ENCODE measurements around the gene YIF1A.
"Not testable (repeated sequence)": the region's sequence is repeated elsewhere in the genome, so short reads cannot be mapped to it uniquely, and the experiment has no call there.

YIF1A gene

DNA sequence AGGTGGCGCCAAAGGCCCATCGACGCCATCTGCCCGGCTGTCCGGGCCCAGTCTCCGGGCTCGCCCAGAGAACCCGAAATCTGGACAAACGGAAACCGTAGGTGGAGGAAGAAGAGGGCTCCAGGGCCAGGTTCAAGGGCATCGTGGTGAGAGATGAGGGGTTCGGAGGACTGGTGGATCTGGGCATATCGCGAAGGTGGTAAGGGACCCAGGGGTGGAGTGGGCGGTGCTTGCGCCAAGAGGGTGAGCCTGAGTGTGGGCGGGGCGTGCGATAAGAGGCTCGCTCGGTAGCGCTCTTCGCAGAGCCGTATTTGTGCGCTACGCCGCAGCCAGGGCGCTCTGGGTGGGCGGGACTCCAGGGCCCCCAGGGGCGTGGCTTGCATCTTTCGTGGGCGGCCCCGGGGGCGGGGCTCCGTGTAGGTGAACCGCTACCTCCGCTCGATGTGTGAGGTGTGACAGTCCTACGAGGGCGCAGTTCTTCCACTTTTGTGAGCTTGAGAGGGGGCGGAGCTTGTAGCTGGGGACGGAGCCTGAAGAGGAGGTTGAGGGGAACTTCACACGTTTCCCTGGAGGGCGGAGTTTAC lies 23.1 kb upstream of the YIF1A start:
- peak; percentile 90 for DNase-seq (ENCODE audit: low spot score)

DNA sequence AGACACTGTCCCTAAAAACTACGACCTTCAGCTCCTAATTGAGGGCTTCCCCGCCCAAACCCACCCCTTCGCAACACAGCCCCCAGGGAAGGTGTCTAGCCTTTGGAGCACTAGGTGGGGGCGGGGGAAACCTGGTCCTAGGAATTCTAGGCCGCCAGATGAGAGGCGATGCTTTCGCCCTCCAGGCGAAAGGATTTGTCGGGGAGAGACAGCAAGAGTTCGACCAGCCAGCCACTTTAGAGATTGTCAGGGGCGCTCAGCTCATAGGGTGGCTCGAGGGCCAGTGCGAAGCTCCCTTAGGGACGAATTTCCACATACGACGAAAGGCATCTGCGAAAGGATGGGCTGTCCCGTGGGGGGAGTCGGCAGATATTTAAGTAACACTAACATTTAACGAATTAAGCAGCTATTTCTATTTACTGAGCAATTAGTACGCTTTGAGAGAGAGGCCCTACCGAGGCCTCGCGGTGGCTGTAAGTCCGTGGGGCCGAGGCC lies 22.6 kb upstream of the YIF1A start:
- no peak for DNase-seq (ENCODE audit: low spot score)

DNA sequence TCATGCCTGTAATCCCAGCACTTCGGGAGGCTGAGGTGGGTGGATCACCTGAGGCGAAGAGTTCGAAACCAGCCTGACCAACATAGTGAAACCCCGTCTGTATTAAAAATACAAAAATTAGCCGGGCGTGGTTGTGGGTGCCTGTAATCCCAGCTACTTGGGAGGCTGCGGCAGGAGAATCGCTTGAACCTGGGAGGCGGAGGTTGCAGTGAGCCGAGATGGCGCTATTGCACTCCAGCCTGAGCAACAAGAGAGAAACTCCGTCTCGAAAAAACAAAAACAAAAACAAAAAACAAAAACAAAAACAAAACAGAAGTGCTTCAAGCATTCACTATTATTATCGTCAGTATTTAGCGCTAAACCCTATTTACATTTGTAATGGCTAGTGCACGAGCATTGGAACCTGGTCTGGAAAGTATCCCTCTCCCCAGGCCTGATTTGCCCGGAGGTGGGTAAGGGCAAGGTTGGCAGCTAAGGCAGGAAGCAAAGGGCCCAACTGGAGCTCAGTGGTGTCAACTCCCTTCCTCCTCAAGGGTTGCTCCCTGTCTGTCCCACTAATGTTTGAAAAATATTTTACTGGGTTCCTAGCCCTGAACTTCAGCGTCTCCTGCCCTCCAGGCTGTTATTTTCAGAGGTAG lies 22.0 kb upstream of the YIF1A start:
- not testable (repeated sequence) for DNase-seq (ENCODE audit: low spot score)

DNA sequence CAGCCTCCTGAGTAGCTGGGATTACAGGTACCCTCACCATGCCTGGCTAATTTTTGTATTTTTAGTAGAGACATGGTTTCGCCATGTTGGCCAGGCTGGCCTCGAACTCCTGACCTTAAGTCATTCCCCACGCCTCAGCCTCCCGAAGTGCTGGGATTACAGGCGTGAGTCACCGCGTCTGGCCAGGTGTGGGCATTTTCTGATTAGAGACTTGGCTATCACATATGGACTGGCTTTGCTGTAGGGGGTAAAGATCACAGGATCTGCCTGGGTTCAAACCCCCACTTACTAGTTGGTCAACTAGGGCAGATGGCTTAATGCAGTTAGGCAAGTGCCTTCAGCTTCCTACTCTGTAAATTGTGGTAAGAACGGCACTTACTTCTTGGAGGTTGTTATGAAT lies 21.4 kb upstream of the YIF1A start:
- DNase-seq (ENCODE audit: low spot score), result no peak

DNA sequence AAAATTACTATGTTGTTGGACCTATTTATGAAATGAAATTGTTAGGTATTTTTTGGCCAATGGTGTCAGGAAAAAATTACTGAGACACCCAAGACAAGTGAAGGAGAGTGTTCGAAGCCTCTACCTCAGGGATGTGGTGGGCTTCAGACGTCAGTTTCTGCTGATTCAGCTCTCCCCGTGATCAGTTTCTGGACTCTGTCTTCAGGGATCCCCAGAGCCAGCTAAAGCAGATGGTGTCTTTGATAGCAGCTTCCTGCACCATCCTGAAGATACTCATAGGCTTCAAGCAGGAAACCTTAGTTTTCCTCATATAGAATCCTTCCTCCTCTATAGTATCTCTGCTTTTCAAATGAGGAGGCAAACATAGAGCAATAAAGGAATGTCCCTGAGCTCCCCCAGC lies 20.5 kb upstream of the YIF1A start:
- DNase-seq (ENCODE audit: low spot score), result no peak

DNA sequence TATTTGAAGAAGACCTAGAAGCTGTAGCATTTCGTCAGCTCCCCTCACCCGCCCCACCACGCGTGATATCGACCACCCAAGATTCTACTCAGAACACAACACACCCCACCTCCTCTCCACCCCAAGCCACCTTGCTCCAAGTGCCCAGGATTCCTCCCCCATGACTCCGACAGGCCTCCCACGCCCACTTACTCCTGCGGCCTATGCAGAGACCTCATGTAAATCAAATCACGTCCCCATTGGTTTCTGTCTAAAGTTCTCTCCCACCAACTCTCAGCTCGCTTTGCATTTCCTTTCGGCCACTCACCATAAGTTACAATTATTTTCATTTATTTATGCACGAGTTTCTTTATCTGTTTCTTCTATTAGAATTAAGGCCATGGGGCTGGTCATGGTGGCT lies 13.7 kb upstream of the YIF1A start:
- no peak for DNase-seq (ENCODE audit: low spot score)

DNA sequence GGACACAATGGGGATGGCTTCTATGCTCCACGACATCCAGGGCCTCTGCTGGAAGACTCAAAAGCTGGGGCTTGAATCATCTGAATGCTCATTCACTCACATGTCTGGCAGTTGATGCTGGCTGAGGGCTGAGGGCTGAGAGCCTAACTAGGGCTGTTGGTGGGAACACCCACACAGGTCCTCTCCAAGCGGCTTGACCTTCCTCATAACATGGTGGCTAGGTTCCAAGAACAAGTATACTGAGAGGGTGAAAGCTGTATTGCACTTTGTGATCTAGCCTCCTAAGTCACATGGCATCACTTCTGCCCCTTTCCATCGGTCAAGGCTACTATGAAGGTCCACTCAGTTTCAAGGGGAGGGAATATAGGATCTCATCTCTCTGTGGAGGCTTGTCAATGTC lies 10.2 kb upstream of the YIF1A start:
- no peak for DNase-seq (ENCODE audit: low spot score)

DNA sequence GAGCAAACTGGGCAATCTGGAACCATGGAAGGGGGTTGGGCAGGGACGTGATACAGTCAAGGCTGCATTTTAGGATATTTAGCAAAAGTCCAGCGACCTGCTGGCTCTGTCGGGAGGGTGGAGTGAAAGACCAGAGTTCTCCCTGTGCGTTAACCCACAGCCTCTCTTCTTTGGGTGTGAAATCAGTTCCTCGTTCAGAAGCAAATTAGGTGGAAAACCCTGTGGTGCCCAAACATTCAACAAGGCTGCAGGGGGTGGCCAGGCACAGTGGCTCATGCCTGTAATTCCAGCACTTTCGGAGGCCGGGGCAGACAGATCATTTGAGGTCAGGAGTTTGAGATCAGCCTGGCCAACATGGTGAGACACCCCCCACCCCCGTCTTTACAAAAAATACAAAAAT lies 8.7 kb upstream of the YIF1A start:
- DNase-seq (ENCODE audit: low spot score), result no peak

DNA sequence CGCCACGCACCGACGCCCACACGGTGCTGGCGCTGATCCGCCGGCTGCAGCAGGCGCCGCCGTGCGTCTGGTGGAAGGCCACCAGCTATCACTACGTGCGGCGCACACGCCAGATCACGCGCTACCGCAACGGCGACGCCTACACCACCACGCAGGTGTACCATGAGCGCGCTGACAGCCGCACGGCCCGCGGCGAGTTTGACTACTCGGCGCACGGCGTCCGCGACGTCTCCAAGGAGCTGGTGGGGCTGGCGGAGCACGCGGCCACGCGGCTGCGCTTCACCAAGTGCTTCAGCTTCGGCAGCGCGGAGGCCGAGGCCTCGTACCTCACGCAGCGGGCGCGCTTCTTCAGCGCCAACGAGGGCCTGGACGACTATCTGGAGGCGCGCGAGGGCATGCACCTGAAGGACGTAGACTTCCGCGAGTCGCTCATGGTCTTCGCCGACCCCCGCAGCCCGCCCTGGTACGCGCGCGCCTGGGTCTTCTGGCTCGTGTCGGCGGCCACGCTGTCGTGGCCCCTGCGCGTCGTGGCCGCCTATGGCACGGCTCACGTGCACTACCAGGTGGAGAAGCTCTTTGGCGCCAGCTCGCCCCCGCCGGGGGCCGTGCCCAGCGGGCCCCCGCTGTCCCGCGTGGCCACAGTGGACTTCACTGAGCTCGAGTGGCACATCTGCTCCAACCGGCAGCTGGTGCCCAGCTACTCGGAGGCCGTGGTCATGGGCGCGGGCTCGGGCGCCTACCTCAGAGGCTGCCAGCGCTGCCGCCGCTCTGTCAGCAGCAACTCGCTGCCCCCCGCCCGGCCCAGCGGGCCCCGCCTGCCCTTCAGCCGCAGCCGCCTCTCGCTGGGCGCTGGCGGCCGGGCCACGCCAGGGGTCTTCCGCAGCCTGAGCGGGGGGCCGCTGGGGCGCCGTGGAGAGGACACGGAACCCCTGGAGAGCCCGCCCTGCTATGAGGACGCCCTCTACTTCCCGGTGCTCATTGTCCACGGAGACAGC lies 6.0 kb upstream of the YIF1A start:
- DNase-seq (ENCODE audit: low spot score), result no peak

DNA sequence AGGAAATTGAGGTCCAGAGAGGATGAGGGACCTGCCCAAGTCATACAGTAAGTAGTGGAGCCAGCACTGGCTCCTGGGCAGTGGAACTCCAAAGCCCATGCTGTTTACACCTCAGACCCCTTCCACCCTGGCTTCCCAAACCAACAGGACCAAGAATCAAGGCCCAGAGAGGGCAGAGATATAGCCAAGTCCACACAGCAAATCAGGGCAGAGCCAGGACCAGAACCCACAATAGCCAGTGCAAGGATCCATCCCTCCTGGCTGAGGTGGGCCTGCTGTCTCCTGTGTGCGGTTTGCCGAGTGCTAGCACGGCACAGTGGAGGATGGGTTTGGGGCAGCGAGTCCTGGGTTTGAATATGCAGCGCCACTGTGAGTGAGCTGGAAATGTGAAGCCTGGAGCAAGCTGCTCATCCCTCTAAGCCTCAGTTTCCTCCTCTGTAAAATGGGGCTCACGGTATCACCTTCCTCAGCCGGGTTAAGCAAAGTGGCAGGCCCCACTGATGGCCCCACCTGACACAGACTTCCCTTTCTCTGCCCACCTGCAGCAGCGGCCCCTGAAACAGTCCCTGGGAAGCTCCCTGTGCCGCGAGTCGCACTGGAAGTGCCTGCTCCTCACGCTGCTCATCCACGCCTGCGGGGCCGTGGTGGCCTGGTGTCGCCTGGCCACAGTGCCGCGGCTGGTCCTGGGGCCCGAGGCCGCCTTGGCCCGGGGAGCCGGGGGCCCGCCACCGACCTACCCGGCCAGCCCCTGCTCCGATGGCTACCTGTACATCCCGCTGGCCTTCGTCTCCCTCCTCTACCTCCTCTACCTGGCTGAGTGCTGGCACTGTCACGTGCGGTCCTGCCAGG lies 5.1 kb upstream of the YIF1A start:
- no peak for DNase-seq (ENCODE audit: low spot score)

DNA sequence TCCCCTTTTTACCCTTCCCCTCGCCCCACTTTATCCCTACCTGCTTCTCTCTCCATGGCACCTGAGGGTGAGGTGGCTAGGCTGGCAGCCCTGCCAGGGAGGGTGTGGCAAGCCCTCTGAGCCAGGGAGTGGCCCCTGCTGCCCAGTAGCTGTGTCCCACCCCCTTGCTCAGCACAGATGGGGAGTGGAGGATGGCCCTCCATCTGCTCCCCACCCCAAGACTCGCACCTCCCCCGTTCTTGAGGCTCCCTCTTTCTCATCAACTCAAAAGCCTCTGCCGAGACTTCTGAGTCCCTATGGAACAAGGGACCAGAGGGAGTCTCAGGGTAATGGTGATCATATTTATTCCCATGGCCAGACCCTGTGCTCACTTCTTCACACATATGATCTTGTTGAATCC lies 4.4 kb upstream of the YIF1A start:
- no peak for DNase-seq (ENCODE audit: low spot score)

DNA sequence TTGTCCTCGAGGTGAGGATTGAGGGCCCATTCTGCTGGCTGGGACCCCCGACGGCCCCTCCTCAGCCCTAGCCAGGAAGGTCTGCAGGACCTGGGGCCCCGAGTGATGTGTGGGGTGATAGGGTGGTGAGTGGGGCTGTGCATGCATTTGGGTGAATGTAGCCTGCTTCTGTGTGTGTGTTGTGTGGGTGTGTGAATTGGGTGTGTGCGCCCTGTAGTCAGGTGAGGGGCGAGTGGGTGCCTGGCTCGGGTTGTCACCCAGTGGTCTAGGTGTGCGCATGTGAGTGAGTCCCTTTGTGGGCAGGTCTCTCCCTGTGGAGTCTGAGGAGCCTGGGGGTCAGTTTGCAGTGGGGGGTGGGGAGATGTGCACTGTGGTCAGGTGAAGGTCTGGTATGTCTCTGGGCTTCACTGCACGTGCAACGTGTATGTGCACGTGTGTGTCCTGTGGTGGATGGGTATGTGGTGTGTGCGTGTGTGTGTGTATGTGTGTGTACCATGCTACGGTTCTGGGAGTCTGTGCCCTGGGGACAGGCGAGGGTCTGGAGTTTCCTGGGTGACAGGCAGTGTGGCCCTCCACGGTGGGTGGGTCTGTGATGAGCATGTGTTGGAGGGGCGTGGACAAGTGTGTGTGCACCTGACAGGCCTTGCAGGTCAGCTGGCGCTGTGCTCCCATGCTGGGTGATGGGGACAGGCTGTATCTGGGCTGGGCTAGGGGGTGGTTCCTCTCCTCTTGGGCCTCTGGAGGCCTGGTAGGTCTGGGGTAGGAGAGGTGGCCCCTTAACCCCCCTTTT lies 3.8 kb upstream of the YIF1A start:
- no peak for DNase-seq (ENCODE audit: low spot score)

DNA sequence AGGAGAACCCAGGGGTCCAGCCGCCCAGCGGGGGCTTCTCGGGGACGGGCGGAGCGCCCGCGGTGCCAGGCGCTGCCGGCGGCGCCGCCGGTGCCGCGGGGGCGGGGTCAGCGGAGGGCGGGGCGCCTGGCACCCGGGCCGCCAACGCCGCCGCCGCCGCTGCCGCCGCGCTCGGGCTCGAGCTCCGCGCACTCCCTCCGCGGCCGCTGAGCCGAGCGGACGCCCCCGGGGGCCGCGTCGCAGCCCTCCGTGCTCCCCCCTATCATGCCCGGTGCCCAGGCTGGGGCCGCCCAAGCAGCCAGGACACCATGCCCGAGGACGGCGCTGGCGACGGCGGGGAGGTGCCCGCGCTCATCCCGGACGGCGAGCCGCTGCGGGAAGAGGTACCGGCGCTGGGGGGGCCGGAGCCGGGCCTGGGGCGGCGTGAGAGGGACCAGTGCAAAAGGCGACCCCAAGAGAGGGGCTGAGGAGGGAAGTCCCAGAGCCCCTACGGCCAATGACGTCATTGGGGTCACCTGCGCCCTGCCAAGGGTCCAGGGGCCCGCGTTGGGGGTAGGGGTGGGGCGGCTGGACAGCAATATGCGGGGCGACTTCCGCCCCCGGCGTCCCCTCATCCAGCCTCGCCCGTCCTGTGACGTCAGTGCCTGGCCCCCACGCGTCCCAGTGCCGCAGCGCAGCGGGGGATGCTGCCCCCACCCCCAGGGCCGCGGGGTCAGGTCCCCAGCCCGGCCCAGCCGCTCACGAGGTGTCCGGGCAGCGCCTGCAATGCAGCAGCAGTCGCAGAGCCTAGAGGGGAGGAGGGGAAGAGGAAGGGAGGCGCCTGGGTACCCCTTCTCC lies 3.0 kb upstream of the YIF1A start, which contains the start of gene TMEM151A:
TMEM151A (plus strand) TSS at position 189 of the 837 bp plus-strand sequence; CDS start at position 309, 120 bp downstream.
- DNase-seq (ENCODE audit: low spot score), result peak; percentile 51

DNA sequence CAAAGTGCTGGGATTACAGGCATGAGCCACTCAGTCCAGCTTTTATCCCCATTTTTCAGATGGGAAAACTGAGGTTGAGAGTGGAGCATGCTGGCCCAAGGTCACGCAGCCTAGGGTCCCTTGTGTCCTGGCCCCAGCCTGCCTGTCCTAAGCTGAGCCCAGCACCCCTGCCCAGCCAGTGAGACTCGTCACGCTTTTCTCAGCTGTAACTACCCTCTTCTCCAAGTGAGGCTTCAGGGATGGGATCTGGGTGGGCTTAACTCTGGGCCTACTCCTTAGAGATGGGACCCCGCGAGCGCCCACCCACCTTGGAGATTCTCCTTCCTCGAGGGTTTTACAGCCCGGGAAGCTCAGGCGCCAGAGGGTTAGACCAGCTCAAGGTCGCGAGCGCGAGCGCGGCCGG lies 2.4 kb upstream of the YIF1A start:
- DNase-seq (ENCODE audit: low spot score), result no peak

DNA sequence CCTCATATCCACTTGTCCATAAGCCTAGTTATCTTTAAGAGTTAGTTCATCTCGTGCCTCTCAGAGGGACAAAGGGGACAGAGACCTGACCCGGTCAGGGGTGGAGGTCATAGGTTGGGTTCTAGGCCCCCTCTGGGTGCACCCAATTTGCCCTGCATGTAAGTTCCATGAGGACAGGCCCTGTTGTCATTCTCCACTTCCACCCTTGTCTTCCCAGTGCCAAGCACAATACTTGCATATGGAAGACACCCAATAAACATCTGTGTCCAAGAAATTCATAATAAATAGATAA lies 1.3 kb upstream of the YIF1A start:
- no peak for DNase-seq (ENCODE audit: low spot score)

DNA sequence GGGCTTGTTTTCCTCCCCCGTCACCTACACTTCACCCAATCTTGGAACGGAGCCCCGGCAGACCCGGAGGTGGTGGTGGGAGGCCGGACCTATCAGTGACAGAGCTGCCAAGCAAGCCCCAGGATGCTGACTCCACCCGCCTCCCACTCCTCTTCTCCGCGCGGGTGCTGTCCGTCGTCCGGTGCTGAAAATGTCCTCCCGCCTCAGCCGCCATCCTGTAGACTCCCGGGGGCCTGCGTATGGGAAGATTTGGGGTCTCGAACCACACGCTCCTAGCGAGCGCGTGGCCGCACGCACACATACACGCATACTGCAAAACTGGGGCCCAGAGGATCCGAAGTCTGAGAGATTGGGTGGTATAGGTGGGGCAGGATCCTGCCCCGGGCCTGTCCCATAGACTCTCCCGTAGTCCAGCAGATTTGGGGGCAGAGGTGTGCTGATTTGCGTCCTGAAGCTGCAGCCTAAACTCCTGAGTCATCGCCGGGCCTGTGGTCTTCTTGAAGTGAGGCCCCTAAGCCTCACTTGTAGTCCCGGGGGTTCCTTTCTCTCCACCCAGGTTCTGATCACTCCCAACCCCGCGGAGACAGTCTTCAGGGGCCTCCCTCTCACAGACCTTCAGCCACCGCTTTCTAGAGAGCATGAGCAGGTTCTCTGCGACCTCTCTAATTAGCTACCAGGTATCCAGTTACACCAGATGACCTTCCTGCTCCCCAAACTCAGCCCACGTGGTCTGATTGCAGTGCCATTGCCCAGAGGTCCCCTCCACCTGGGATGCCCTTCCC lies 796 bp upstream of the YIF1A start:
- DNase-seq (ENCODE audit: low spot score), result peak; percentile 74

DNA sequence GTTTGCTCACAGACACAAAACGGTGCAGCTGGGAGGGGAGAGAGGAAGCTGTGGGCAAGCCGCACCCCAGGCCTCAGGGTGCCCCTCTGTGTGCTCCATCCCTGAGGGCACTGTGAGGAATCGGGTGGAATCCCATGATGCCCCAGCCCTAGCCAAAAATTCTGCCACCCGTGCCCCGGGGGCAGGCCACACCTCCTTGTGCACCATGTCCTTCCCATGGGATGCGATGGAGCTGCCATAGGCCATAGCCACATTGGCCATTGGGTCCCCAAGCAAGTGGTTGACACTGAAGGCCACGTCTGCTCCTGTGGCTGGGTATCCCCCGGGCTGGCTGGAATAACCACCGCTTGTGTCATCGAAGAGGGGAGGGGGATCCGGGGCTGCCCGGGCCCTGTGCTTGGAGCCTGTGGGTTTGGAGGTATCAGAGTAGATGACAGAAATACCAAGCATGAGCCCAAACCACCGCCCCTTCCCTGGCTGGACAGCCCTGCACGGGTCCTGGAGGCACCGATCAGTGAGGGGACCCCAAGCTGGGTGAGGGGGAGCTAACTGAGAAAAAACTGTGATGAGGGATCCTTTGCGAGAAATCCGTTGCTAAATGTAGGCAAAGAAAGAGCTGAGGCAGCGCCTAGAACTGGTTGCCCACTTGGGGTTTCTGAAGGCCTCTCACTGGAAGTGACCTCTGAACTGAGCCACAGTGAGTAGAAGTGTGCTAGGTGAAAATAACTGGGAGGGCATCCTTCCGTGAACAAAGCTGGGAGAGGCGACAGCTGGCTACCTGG lies 863 bp downstream of the YIF1A start:
- peak; percentile 16 for DNase-seq (ENCODE audit: low spot score)

DNA sequence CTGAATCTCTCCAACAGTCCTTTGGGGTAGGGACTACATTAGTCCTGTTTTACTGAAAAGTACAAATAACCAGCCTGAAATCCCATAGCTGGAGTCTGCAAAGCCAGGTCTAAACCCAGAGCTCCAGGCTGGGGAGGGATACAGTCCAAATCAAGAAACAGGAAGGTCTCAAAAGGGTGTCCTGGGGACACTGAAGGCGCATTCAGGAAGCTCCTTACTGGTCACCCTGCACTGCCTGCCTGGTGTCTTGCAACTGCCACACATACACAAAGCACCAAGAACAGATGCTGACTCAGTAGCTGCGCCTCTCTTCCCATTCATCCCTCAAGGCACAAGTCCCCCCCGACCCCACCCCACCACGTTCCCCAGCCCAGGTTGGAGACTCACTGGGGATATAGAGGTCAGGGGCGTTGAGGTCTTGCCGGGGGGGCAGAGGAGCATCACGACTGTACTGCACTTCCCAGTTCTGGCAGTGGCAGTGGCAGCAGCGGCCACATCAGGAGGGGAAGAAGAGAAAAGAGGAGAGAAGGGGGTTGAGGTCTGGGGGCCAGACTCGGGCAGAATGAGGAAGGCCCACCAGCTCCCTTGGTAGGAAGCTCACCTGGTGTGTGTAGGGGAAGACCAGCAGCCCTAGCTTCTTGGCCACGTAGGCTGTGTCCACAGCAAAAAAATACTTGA lies 1.6 kb downstream of the YIF1A start:
- no peak for DNase-seq (ENCODE audit: low spot score)

All from AG20443 (cell line).